Endodermal cell (in vitro differentiated cells): ENCODE measurements around the gene RANGAP1. TPM values are rescaled to one million over a fixed set of nuclear protein-coding genes. Genes with fewer than 3 reads are reported as not detected.
A peak's percentile ranks its signal among the peaks of the same experiment; 100 is the strongest.
"Not testable (repeated sequence)": the region's sequence is repeated elsewhere in the genome, so short reads cannot be mapped to it uniquely, and the experiment has no call there.

Experiments used
- DNase-seq: peaks from one replicate; pipeline ENCODE4 v3.0.0-alpha.2; 2017
- H3K27ac ChIP-seq: 2 replicates; pipeline ENCODE4 v1.5.1; 2013; ENCODE audit warnings: mild to moderate bottlenecking, low read depth, low read length, moderate library complexity
- H3K27me3 ChIP-seq: 2 replicates; pipeline ENCODE4 v1.6.1; 2013; ENCODE audit warnings: mild to moderate bottlenecking, low read length, moderate library complexity; ENCODE audit not compliant: insufficient read depth, control insufficient read depth, poor library complexity, severe bottlenecking
- H3K36me3 ChIP-seq: 2 replicates; pipeline ENCODE4 v1.7.0; 2013; ENCODE audit warnings: mild to moderate bottlenecking, low read length, moderate library complexity; ENCODE audit not compliant: control insufficient read depth, insufficient read depth
- H3K4me1 ChIP-seq: one replicate; pipeline ENCODE4 v1.7.0; 2013; ENCODE audit warnings: low read length; ENCODE audit not compliant: control insufficient read depth, insufficient read depth
- H3K4me3 ChIP-seq: 2 replicates; pipeline ENCODE4 v1.5.1; 2013; ENCODE audit warnings: mild to moderate bottlenecking, low read length, moderate library complexity
- H3K9ac ChIP-seq: 2 replicates; pipeline ENCODE4 v1.6.1; 2013; ENCODE audit warnings: mild to moderate bottlenecking, low read length, moderate library complexity; ENCODE audit not compliant: poor library complexity, severe bottlenecking; ENCODE audit errors: extremely low read depth
- H3K9me3 ChIP-seq: 2 replicates; pipeline ENCODE4 v1.6.1; 2013; ENCODE audit warnings: mild to moderate bottlenecking, low read length, moderate library complexity; ENCODE audit not compliant: control insufficient read depth
- H3K27ac Mint-ChIP-seq: 2 replicates; pipeline ENCODE4 v1.8.0; 2020; ENCODE audit warnings: mixed read lengths
- H3K27me3 Mint-ChIP-seq: 2 replicates; pipeline ENCODE4 v1.8.0; 2021; ENCODE audit warnings: mild to moderate bottlenecking, mixed read lengths; ENCODE audit not compliant: insufficient read depth
- H3K36me3 Mint-ChIP-seq: 2 replicates; pipeline ENCODE4 v1.8.0; 2020; ENCODE audit warnings: low read depth, mixed read lengths
- H3K4me1 Mint-ChIP-seq: 2 replicates; pipeline ENCODE4 v1.8.0; 2020; ENCODE audit warnings: mixed read lengths
- H3K4me3 Mint-ChIP-seq: 2 replicates; pipeline ENCODE4 v1.8.0; 2020; ENCODE audit warnings: mild to moderate bottlenecking, moderate library complexity, mixed read lengths
- H3K9me3 Mint-ChIP-seq: 2 replicates; pipeline ENCODE4 v1.8.0; 2020; ENCODE audit warnings: mild to moderate bottlenecking, mixed read lengths
- CTCF ChIP-seq: fragments of 200-600 bp; sonication (generic); conservative IDR thresholded peaks from 2 replicates; pipeline ENCODE4 v1.5.0; 2021; ENCODE audit warnings: antibody characterized with exemption, mild to moderate bottlenecking
- WGBS, 2 experiments: methylation state at CpG; one replicate each; pipeline versions ENCODE4 v1.1.5 to v1.1.7; 2013; ENCODE audit warnings: missing lambda C conversion rate in 2 of 2, mixed read lengths in 1 of 2; ENCODE audit not compliant: insufficient coverage in 1 of 2, insufficient read length in 1 of 2; 5-methylcytosine and 5-hydroxymethylcytosine counted together
- total RNA-seq, 2 donors: library from RNA; stranded (reverse); fragmentation: NEBNext Ultra II Directional in 1 of 2; extraction: Animal tissue kit (Norgen Biotek cat#: 25700) in 1 of 2; gene quantifications; 2 replicates in 1 of 2; 3 replicates in 1 of 2; pipeline ENCODE4 v1.2.1, GENCODE V29; 2021

RANGAP1 gene
- total RNA-seq, 2 donors from 2014 or later, result 95.2 to 122 TPM

DNA sequence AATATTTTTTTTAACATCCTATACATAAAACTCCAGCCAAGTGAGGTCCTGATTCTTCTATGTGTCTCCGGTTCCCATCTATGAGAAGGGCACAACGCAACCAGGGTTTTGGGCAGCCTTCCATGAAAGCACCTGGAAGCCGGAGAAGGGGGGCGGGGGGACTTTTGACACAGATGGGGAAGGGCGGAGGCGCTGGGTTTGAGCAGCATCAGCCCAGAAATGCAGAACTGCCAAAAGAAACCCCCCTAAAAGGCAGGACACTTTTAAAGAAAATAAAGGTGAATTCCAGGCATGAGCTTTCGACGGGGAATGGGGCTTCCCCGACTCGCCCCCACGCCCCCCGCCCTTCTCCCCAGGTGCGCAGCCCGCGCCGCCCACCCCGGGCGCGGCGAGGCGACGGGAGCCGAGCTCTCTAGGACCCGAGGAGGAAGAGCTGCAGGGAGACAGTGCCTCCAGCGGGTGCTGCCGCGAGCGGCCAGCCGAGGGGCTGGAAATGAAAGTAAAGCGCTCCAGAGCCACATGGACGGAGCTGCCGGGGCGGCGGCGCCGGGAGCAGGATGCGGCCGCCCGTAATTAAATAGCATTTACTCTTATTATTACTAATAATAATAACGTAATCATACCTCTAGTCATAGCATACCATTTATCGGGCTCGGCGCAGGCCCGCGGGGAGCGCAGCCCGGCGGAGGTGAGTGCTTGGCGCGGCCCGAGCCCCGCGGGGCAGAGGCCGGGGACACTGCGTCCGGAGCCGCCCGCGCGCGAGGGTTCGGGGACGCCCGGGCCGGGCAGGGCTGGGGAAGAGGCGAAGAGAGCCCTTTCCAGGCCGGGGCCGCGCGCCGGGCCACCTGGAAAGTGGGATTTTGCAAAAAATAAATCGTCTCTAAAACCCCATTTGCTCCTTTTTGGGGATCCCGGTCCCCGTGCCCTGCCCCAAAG, 15.4 kb upstream of the RANGAP1 start, which contains the start of gene ZC3H7B:
Gene ZC3H7B (plus strand): TSS at position 441 of the 936 bp plus-strand sequence. CDS start 19,136 bp downstream, outside the sequence.
- peak; percentile 93 for DNase-seq
- Histone ChIP-seq H3K4me3 (peak within 1 kb of the TSS; percentile 85), H3K9ac (peak within 1 kb of the TSS; percentile 84), H3K27ac (peak within 1 kb of the TSS; percentile 63), H3K36me3 (peaks cover 12% of the 10 kb centered on the region), H3K9me3 (no peaks in the 10 kb centered on the region), H3K27me3 (no peaks in the 10 kb centered on the region), H3K4me1 (no peaks in the 10 kb centered on the region)
- Mint-ChIP-seq H3K27ac (peak within 1 kb of the TSS; percentile 10), H3K4me1 (peaks cover 15% of the 10 kb centered on the region), H3K36me3 (peaks cover 11% of the 10 kb centered on the region), H3K27me3 (no peaks in the 10 kb centered on the region), H3K9me3 (no peaks in the 10 kb centered on the region), H3K4me3 (peak within 1 kb of the TSS; percentile 68)
- peak; percentile 72 for TF ChIP-seq CTCF
- 0 to 1% methylated on average over 26 to 71 of the region's 74 CpGs for WGBS, 2 experiments

DNA sequence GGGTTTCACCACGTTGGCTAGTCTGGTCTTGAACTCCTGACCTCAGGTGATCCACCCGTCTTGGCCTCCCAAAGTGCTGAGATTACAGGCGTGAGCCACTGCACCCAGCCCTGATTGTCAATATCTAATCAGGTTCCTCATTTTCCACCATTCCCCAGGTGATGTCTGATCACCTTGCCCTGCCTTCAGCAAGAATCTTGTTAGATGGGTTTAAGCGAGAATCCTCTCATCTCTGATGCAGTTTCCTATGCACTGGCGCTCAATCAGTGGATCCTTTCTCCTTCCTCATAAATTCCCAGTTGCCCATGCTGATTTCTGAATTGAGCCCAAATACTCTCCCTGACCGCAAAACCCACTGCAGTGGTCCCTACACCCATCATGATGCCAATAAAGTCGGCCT, 14.7 kb upstream of the RANGAP1 start:
- Mint-ChIP-seq H3K27ac (peak overlapping the region; percentile 10), H3K36me3 (peaks cover 7% of the 10 kb centered on the region), H3K27me3 (no peaks in the 10 kb centered on the region), H3K9me3 (no peaks in the 10 kb centered on the region), H3K4me3 (peak overlapping the region; percentile 68), H3K4me1 (peaks cover 15% of the 10 kb centered on the region)
- H3K36me3 ChIP-seq, result peaks cover 8% of the 10 kb centered on the region
- no peaks in the 10 kb centered on the region for H3K27me3 ChIP-seq
- no peak overlapping the region for H3K9ac ChIP-seq
- H3K4me3 ChIP-seq, result peak overlapping the region; percentile 85
- 68 to 85% methylated on average over 7 of the region's 7 CpGs for WGBS, 2 experiments
- TF ChIP-seq CTCF, result no peak
- DNase-seq, result no peak
- no peaks in the 10 kb centered on the region for H3K4me1 ChIP-seq
- H3K9me3 ChIP-seq, result no peaks in the 10 kb centered on the region
- H3K27ac ChIP-seq, result no peak overlapping the region

DNA sequence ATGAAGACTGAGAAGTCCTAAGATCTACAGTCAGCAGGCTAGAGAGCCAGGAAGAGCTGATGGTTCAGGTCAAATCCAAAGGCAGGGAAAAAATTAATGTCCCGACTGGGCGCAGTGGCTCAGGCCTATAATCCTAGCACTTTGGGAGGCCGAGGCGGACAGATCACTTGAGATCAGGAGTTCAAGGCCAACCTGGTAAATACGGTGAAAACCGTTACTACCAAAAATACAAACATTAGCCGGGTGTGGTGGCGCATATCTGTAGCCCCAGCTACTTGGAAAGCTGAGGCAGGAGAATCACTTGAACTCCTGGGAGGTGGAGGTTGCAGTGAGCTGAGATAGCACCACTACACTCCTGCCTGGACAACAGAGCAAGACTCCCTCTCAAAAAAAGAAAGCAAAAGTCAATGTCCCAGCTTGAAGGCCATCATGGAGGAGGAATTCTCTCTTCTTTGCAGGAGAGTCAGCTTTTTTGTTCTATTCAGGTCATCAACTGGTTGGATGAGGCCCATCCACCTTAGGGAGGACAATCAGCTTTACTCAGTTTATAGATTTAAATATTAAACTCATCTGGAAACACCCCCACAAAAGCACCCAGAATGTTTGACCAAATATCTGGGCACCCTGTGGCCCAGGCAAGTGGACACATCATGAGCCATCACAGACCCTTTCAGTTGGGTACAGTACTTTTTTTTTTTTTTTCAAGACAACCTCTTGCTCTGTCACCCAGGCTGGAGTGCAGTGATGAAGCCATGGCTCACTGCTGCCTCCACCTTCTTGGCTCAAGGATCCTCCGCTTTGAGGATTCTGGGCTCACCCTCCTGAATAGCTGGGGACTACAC, 11.1 kb upstream of the RANGAP1 start:
- Mint-ChIP-seq H3K27me3 (no peaks in the 10 kb centered on the region), H3K9me3 (peaks cover 9% of the 10 kb centered on the region), H3K4me1 (peaks cover 5% of the 10 kb centered on the region), H3K27ac (no peak overlapping the region), H3K36me3 (peaks cover 2% of the 10 kb centered on the region), H3K4me3 (no peak overlapping the region)
- Histone ChIP-seq H3K4me3 (no peak overlapping the region), H3K27ac (no peak overlapping the region), H3K4me1 (no peaks in the 10 kb centered on the region), H3K9ac (no peak overlapping the region), H3K36me3 (no peaks in the 10 kb centered on the region), H3K9me3 (no peaks in the 10 kb centered on the region), H3K27me3 (no peaks in the 10 kb centered on the region)
- TF ChIP-seq CTCF, result no peak
- WGBS, 2 experiments, result 87 to 96% methylated on average over 8 to 9 of the region's 9 CpGs
- DNase-seq, result no peak

DNA sequence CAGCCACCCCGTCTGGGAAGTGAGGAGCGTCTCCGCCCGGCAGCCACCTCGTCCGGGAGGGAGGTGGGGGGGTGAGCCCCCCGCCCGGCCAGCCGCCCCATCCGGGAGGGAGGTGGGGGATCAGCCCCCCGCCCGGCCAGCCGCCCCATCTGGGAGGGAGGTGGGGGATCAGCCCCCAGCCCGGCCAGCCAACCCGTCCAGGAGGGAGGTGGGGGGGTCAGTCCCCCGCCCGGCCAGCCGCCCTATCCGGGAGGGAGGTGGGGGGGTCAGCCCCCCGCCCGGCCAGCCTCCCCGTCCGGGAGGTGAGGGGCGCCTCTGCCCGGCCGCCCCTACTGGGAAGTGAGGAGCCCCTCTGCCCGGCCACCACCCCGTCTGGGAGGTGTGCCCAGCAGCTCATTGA, 8.8 kb upstream of the RANGAP1 start:
- not testable (repeated sequence) for H3K27ac Mint-ChIP-seq, H3K27me3 ChIP-seq, H3K4me3 Mint-ChIP-seq, H3K4me1 ChIP-seq, H3K36me3 ChIP-seq, DNase-seq, H3K4me3 ChIP-seq, H3K9ac ChIP-seq, H3K9me3 ChIP-seq, H3K36me3 Mint-ChIP-seq, H3K27me3 Mint-ChIP-seq, H3K9me3 Mint-ChIP-seq, H3K27ac ChIP-seq, H3K4me1 Mint-ChIP-seq
- WGBS, 2 experiments, result 100% methylated on average over 5 of the region's 28 CpGs; no CpG with 5 or more reads in 1 of the 2 experiments
